Liver (tissue), 3 donors: ENCODE measurements around the gene KMT2B.

Experiments
- EGR1 ChIP-seq, 2 donors: IDR thresholded peaks; 2 replicates each; pipeline ENCODE4 v1.6.1; 2016 to 2018; ENCODE audit warnings: antibody characterized with exemption in 2 of 2, low read depth in 2 of 2
- FOXA1 ChIP-seq: IDR thresholded peaks from 2 replicates; pipeline ENCODE4 v1.6.1; 2016; ENCODE audit warnings: antibody characterized with exemption
- HNF4A ChIP-seq, 2 donors: conservative IDR thresholded peaks; 2 replicates each; pipeline ENCODE4 v1.6.1; 2016; ENCODE audit warnings: antibody characterized with exemption in 2 of 2, mild to moderate bottlenecking in 2 of 2
- JUND ChIP-seq, 2 donors: IDR thresholded peaks; 2 replicates each; pipeline ENCODE4 v1.6.1; 2016; ENCODE audit warnings: antibody characterized with exemption in 2 of 2
- NR2F2 ChIP-seq: IDR thresholded peaks from 2 replicates; pipeline ENCODE4 v1.6.1; 2016; ENCODE audit warnings: antibody characterized with exemption
- RAD21 ChIP-seq, 2 donors: IDR thresholded peaks; 2 replicates each; pipeline ENCODE4 v1.6.1; 2016; ENCODE audit warnings: antibody characterized with exemption in 2 of 2, mild to moderate bottlenecking in 2 of 2
- REST ChIP-seq: IDR thresholded peaks from 2 replicates; pipeline ENCODE4 v1.6.1; 2016; ENCODE audit warnings: antibody characterized with exemption, mild to moderate bottlenecking
- RXRA ChIP-seq, 2 donors: IDR thresholded peaks; 2 replicates each; pipeline ENCODE4 v1.6.1; 2017 to 2018; ENCODE audit warnings: antibody characterized with exemption in 2 of 2, mild to moderate bottlenecking in 1 of 2
- SP1 ChIP-seq: IDR thresholded peaks from 2 replicates; pipeline ENCODE4 v1.6.1; 2018; ENCODE audit warnings: antibody characterized with exemption, mild to moderate bottlenecking
- TAF1 ChIP-seq: conservative IDR thresholded peaks from 2 replicates; pipeline ENCODE4 v1.6.1; 2016; ENCODE audit warnings: antibody characterized with exemption, mild to moderate bottlenecking
- ZBTB33 ChIP-seq: IDR thresholded peaks from 2 replicates; pipeline ENCODE4 v1.6.1; 2016; ENCODE audit warnings: antibody characterized with exemption
- TF ChIP-seq, protein P1 (sequence below): IDR thresholded peaks from 2 replicates; pipeline ENCODE4 v1.6.1; 2016; ENCODE audit warnings: antibody characterized with exemption
- TF ChIP-seq, protein P2 (sequence below): fragments of 150-350 bp; IDR thresholded peaks from 2 replicates; pipeline ENCODE4 v1.5.1; 2017; ENCODE audit warnings: improper control_type of control experiment, low read depth, low read length; ENCODE audit not compliant: missing input control
- TF ChIP-seq, protein P3 (sequence below): IDR thresholded peaks from 2 replicates; pipeline ENCODE4 v1.6.1; 2016; ENCODE audit warnings: antibody characterized with exemption
- donor health status: healthy.
- donor health status: healthy.

GRCh38 chr19:35669974-35670373, 47.8 kb upstream of the KMT2B start:
- TF ChIP-seq, protein P1, sequence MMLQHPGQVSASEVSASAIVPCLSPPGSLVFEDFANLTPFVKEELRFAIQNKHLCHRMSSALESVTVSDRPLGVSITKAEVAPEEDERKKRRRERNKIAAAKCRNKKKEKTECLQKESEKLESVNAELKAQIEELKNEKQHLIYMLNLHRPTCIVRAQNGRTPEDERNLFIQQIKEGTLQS: no peak
- TF ChIP-seq, protein P2, sequence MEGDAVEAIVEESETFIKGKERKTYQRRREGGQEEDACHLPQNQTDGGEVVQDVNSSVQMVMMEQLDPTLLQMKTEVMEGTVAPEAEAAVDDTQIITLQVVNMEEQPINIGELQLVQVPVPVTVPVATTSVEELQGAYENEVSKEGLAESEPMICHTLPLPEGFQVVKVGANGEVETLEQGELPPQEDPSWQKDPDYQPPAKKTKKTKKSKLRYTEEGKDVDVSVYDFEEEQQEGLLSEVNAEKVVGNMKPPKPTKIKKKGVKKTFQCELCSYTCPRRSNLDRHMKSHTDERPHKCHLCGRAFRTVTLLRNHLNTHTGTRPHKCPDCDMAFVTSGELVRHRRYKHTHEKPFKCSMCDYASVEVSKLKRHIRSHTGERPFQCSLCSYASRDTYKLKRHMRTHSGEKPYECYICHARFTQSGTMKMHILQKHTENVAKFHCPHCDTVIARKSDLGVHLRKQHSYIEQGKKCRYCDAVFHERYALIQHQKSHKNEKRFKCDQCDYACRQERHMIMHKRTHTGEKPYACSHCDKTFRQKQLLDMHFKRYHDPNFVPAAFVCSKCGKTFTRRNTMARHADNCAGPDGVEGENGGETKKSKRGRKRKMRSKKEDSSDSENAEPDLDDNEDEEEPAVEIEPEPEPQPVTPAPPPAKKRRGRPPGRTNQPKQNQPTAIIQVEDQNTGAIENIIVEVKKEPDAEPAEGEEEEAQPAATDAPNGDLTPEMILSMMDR: no peak
- TF ChIP-seq NR2F2: no peak
- TF ChIP-seq TAF1: no peak
- no peak for TF ChIP-seq RAD21 (IDR thresholded peaks at IDR 0.05)
- TF ChIP-seq HNF4A (conservative IDR thresholded peaks at IDR 0.05): no peak
- TF ChIP-seq, protein P3, sequence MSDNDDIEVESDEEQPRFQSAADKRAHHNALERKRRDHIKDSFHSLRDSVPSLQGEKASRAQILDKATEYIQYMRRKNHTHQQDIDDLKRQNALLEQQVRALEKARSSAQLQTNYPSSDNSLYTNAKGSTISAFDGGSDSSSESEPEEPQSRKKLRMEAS: no peak
- no peak for TF ChIP-seq JUND (IDR thresholded peaks at IDR 0.05)
- no peak for TF ChIP-seq SP1
- no peak for TF ChIP-seq EGR1 (IDR thresholded peaks at IDR 0.05; ENCODE audit: low read depth in 2 of 2)
- TF ChIP-seq ZBTB33: no peak
- no peak for TF ChIP-seq FOXA1
- TF ChIP-seq REST: no peak
- no peak for TF ChIP-seq RXRA (IDR thresholded peaks at IDR 0.05)
